Suprapubic skin (tissue), 3 donors: Measurements from ENCODE around the gene ZSWIM8.

ENCODE experiments used
- CTCF ChIP-seq, 2 donors: fragments of 200-600 bp in 1 of 2; fragments of 450-650 bp in 1 of 2; sonication (generic) in 1 of 2; IDR thresholded peaks; one replicate each; pipeline ENCODE4 v1.5.1; 2016 to 2019; ENCODE audit warnings: antibody characterized with exemption in 2 of 2, mild to moderate bottlenecking in 1 of 2, moderate library complexity in 1 of 2
- EP300 ChIP-seq: sonication (generic); formaldehyde crosslinking; IDR thresholded peaks from one replicate; pipeline ENCODE4 v1.6.1; 2017; ENCODE audit warnings: antibody characterized with exemption

GRCh38 chr10:73819513-73820093, 34.2 kb downstream of the ZSWIM8 start:
- TF ChIP-seq EP300 (no peak), CTCF (IDR thresholded peaks at IDR 0.05) (no peak)
